Measurements from ENCODE around the gene PITX3. TPM values are rescaled to one million over a fixed set of nuclear protein-coding genes. Genes with fewer than 3 reads are reported as not detected.
"Not testable (repeated sequence)": the region's sequence is repeated elsewhere in the genome, so short reads cannot be mapped to it uniquely, and the experiment has no call there.

Gene PITX3
- total RNA-seq, 1 experiment from 2014 or later: not detected

DNA sequence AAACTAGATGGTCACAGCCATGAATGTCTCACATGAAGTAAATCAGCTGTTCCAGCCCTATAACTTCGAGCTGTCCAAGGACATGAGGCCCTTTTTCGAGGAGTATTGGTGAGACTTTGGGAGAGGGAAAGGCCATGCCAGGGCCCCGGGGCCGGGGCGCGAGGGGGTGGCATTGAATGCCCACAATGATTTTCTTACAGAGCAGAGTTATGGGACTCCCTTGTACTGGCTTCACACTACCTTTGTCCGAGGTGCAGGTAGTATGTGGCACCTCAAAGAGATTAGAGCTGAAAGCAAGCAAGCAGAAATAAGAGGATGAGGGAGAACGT, 14.8 kb downstream of the PITX3 start:
- DNase-seq (ENCODE audit: low spot score): no peak

DNA sequence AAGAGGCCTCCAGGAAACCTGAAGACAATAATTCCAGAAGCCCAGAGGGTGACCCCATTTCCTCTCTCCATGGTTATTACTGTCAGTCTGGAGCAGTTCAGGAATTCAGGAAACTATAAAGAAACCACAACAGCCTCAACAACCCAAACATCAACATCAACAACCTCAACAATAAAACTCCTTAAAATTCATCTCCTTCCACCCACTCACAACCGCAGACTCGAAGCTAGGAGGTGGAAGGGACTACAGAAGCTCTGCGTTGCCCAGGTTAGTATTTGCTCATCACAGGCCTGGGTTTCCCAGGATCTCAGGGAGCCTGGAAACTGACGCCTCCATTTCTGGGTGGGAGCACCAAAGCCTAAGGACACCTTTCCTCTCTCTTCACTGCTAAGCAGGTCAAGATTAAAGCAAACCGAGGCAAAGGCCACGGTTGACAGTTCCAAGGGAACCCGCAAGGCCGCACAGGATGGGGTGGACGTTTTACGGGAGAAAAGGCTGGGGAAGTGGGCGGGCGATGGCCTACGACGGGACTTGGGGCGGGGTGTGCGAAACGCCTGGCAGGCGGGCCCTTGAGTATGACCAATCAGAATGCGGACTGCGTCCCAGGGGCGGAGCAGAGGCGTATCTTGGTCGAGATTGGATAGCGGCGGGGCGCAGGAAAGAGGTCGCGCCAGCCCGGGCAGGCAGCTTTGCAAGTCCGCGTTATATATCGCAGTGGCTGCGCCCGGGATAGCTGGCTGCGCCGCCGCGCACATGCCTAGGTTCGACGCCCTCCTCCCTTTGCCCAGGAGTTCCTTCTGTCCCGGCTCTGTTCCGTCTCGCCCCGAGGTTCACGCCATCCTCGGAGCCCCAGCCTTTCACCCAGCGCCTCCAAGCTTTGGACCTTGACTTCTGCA, 15.4 kb downstream of the PITX3 start, which contains the start of gene ELOVL3:
Gene ELOVL3 (plus strand): TSS at position 654 of the 896 bp plus-strand sequence. CDS start 250 bp downstream, outside the sequence.
- DNase-seq (ENCODE audit: low spot score): peak; percentile 94

DNA sequence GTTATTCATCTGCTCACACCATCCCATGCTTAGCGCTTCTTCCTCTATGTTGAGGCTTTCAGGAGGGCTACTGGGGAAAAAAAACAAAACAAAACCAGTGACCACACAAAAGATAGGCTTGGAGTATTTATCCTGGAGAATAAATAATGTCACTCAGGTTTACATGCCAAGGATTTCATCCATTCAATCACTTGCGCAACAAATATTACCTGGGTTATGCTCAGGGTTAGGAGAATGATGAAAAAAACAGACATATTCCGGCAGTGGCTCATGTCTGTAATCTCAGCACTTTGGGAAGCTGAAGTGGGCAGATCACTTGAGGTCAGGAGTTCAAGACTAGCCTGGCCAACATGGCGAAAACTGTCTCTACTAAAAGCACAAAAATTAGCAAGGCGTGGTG, 18.5 kb downstream of the PITX3 start:
- DNase-seq (ENCODE audit: low spot score): no peak

DNA sequence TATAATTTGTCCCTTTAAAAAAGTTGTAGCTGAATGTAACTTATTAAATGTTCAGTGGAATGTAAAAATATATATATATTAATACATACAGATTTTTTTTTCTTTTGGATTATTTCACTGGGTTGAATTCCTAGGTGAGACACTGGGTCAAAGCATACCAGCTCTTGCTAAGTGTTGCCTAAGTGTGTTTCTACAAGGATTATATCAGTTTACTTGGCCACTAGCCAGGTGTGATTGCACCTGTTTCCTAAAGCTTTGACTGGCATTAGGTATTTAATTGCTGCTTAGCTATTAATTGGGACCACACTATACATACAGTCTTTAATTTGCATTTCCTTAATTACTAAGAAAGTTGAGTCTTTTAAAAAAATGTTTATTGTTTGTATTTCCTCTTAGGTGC, 20.7 kb downstream of the PITX3 start:
- no peak for DNase-seq (ENCODE audit: low spot score)

DNA sequence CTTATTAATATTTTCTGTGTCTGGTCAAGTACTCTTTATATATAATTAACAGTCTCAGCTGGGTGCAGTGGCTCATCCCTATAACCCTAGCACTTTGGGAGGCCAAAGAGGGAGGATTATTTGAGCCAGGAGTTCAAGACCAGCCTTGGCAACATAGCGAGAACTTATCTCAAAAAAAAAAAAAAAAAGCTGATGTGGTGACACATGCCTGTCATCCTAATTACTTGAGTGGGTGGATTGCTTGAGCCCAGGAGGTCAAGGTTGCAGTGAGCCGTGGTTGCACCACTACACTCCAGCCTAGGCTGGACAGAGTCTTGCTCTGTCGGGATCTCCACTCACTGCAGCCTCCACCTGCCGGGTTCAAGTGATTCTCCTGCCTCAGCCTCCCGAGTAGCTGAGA, 21.9 kb downstream of the PITX3 start:
- DNase-seq (ENCODE audit: low spot score): no peak

DNA sequence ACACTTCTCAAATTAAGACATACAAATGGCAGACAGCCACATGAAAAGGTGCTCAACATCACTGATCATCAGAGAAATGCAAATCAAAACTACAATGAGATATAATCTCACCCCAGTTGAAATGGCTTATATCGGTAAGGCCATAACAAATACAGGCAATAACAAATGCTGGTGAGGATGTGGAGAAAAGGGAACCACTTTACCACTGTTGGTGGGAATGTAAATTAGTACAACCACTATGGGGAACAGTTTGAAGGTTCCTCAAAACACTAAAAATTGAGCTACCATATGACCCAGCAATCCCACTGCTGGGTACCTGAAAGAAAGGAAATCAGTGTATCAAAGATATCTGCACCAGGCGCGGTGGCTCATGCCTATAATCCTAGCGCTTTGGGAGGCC, 27.7 kb downstream of the PITX3 start:
- not testable (repeated sequence) for DNase-seq (ENCODE audit: low spot score)

DNA sequence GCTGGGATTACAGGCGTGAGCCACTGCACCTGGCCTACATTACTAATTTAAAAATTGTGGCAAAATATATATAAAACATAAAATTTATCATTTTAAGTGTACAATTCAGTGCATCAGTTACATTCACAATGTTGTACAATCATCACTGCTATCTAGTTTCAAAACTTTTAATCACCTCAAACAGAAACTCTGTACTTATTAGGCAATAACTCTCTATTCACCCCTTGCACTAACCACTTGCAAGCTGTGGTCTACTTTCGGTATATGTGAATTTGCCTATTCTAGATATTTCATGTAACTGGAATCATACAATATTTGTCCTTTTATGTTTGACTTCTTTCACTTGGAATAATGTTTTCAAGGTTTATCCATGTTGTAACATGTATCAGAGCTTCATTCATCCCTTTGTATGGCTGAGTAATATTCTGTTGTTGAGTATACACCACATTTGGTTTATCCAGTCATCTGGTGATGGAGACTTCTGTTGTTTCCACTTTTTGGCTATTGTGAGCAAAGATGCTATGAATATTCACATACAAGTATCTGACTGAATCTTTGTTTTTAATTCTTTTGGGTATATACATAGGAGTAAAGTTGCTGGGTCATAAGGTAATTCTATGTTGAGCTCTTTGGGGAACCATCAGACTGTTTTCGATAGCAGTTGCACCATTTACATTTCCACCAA, 29.6 kb downstream of the PITX3 start:
- no peak for DNase-seq (ENCODE audit: low spot score)

DNA sequence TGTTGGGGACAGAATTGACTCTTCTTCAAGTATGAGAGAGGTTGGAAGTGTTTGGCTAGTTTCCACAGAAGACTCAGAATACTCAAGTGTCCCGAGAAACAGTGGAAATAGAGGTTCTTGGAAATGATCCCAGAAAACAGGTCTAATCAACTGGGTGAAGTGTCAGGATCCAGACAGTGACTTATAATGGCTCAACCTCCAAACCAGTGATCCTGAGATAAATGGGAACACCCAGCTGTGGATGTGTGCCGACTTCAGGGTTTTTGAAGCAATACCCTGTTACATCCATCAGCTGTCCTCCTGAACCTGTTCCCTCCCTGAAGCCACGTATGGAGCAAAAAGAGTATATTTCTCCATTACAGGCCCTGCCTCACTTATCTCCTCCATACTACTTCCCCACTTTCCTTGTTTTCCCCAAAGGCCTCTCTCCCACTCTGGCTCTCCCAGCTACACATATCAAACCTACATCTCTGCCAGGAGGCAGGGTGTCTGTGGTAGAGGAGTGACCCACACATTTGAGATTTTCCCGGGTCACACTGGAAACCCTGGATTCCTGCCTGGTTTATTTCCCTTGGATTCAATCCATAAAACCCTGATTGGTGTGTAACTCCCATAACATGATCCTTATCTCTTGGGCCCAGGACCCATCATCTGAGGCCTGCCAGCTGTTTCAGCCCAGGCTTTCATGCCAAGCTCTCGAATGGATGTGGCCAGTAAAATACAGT, 32.8 kb downstream of the PITX3 start:
- DNase-seq (ENCODE audit: low spot score): no peak

DNA sequence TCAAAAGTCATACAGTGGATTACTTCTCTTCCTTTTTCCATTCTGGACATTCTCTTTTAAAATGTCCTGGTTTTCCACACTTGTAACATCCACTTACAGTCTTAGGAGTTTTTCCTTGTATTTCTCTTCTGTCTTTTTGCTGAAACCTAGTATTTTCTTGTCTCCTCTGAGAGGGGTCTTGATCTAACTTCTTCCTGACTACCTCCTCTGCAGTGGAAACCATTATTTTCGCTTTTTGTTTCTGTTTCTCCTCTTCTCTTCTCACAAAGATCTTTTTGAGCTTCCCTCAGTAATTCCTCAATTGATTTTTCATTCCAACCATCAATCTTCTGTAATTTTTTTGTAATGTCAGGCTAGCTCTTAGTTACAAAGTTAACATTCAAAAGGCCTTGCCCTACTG, 38.9 kb downstream of the PITX3 start:
- no peak for DNase-seq (ENCODE audit: low spot score)

DNA sequence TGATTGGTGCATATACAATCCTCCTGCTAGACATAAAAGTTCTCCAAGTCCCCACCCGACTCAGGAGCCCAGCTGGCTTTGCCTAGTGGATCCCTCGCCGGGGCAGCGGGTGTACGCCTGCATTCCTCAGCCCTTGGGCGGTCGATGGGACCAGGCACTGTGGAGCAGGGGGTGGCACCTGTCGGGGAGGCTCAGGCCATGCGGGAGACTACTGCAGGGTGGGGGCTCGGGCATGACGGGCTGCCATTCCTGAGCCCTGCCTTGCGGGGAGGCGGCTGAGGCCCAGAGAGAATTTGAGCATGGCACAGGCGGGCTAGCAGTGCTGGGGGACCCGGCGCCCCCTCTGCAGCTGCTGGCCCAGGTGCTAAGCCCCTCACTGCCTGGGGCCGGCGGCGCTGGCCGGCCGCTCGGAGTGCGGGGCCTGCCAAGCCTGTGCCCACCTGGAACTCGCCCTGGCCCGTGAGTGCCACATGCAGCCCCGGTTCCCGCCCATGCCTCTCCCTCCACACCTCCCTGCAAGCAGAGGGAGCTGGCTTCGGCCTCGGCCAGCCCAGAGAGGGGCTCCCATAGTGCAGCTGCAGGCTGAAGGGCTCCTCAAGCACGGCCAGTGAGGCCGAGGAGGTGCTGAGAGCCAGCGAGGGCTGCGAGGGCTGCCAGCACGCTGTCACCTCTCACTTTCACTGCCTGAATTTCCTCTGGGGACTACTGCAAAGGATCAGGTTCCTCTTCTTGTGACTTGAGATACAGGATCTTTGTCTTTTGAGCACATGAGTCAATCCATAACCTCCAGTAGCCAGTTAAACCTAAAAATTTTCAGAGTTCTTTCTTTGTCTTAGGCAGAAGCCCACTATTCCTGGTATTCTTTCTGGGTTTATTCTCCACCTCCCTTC, 40.3 kb downstream of the PITX3 start:
- DNase-seq (ENCODE audit: low spot score): no peak

DNA sequence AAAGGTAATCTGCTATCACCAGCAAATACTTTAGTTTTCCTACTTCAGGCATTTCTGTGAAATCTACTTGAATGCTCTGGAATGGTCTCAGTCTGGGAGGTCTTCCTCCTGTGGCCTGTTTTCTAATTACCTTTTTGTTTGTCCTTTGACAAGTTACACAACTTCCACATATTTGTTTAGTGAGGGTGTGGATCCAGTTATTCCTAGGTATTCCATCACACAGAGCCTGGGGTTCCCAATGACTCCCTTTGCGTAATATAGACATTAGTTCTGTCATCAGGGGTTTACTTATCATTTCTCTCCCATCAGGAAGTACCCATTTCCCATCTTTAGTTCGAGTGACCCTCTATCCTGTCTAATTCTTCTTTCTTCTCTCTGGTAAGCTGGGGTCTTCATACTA, 43.3 kb downstream of the PITX3 start:
- DNase-seq (ENCODE audit: low spot score): no peak

DNA sequence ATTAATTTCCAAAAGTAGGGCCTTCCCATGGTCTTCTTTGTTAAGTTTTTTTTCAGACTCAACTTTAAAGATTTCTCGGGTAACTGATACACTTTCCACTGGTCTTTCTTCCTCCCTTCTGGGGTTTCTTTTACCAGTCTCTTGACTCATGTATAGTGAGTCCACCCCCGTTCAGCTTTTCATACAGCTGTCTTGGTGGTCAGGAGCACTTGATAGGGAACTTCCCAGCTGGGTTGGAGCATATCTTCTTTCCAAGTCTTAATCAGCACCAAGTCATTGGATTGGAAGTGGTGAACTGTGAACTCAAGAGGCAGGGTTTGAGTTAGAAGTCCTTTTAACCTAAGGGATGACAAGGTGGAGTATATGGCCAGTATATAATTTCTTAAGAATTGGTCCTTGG, 44.4 kb downstream of the PITX3 start:
- DNase-seq (ENCODE audit: low spot score): no peak

DNA sequence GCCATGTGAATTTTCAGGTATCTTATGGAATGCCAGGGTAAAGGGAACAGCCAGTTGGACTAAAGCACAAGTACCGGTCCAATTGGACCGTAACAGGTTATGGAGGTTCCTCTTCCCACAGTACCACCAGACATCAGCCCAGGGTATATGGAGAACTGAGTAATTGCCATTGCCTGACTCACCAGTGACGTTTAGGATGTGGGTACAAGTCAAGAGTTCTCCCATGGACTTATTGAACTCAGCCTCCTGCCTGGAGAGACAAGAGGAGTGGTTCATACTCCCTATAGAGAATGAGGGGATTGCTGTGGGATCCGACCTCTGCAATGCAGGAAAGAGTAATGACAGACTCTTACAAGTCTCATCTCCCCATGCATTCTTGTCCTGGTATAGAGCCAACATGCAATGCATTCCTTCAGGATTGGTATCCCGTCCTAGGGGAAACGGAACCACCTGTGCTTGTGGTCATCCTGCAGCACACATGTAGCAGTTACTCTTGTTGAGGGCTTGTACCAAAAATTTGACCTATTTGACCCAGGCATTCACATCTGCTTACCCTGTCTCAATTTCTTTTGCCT, 45.9 kb downstream of the PITX3 start:
- no peak for DNase-seq (ENCODE audit: low spot score)

DNA sequence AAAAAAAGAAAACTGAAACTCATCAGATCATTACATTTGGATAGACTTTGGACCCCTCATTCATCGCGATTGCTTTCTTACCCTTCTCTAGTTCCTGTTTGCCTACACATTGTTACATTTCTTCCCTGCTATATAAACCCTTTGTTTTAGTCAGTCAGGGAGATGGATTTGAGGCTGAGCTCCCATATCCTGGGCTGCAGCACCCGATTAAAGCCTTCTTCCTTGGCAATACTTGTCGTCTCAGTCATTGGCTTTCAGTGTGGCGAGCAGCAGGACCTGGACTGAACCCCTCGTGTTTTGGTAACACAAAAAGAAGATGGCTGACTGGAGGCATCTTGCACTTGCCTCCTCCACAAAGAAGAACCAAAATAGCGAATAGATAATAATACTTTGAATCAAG, 49.4 kb downstream of the PITX3 start:
- DNase-seq (ENCODE audit: low spot score): no peak

DNA sequence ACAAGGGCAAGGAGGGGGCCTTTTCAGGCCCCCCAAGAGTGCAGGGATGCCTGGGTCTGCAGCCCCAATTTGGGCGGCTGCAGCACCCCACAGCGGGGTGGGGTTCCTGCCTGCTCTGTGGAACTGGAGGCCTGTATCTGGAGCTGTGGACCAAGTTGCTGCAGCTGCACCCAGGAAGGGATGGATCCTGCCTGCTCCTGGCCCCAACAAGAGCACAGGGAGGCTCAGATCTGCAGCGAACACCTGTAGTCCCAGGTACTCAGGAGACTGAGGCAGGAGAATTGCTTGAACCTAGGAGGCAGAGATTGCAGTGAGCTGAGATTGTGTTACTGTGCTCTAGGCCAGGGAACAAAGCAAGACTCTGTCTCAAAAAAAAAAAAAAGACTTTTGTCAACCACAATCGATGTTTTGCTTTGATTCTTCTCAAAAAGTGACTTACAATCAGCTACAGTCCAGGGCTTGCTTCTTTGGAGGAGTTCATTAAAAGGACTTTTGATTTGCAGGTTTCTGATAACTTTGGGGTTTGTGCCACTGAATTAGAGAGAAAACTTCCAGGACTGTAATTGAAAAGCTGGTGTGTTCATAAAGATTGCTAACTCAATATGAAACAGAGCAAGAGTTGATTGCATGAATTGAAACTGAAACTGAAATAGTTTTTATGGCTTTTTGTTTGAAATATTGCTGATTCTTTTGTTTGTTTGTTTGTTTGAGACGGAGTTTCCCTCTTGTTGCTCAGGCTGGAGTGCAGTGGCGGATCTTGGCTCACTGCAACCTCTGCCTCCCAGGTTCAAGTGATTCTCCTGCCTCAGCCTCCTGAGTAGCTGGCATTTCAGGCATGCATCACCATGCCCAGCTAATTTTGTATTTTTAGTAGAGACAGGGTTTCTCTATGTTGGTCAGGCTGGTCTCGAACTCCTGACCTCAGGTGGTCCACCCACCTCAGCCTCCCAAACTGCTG, 52.1 kb downstream of the PITX3 start:
- not testable (repeated sequence) for DNase-seq (ENCODE audit: low spot score)

DNA sequence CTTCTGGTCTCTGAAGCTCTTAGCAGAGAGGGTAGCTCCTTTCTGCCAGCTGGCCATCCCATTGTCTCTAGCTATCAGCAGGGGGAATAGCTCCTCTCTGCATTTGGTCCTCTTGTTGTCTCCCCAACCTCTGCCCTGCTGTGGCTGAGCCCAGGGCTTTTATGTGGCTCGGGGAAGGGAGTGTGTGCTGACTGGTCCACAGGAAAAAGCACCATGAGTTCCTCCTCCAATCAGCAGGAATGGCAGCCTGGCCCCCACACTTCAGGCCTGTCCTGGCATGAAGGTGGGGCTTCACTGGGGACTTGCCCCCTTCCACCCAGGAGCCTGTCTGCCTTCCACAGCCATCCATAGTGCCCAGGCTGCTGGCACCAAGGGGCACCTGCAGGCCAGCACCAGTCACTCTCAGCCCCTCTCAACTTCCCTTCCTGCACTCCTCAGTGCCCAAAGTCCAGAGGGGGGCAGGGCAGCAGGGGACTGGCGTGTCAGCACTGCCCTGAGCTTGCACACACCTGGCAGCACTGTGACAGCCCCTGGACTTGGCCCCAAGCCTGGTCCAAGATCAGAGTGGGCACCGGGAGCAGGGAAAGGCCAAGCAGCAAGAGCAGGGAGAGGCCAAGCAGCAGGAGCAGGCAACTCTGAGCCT, 52.9 kb downstream of the PITX3 start:
- no peak for DNase-seq (ENCODE audit: low spot score)

DNA sequence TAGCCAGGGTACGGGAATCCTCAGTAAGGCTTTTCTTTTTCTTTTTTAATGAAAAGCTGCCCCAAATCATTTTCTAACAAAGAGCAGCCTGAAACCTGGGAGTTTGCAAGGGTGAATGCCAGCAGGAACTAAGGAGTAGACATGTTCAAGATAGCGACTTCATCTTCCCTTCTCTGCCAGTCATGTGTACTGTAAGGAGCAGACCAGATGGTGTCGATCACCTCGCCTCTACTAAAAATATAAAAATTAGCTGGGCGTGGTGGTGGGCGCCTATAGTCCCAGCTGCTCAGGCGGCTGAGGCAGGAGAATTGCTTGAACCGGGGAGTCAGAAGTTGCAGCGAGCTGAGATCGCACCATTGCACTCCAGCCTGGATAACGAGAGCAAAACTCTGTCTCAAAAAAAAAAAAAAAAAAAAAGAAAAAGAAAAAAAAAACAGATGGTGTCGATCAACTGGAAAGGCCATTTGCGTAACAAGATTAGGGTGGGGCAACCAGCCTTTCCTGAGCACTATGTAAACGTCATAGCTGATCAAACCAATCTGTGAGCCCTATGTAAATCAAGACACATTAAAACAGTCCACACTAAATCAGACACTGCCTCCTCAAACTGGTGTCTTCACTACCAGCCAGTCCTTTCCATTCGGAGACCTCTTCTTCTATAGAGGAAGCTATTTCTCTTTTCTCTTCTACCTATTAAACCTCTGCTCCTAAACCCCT, 55.3 kb downstream of the PITX3 start:
- no peak for DNase-seq (ENCODE audit: low spot score)

DNA sequence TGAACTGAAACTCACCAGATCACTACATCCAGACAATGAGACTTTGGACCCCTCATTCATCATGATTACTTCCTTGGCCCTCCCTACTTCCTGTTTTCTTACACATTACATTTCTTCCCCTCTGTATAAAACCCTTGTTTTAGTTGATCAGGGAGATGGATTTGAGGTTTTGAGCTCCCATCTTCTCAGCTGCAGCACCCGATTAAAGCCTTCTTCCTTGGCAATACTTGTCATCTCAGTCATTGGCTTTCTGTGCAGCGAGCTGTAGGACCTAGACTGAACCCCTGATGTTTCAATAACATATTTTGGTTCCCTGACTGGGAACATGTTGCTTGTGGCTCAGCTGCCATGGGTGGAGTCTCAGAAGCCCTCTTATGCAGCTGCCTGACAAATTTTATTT, 56.0 kb downstream of the PITX3 start:
- no peak for DNase-seq (ENCODE audit: low spot score)

DNA sequence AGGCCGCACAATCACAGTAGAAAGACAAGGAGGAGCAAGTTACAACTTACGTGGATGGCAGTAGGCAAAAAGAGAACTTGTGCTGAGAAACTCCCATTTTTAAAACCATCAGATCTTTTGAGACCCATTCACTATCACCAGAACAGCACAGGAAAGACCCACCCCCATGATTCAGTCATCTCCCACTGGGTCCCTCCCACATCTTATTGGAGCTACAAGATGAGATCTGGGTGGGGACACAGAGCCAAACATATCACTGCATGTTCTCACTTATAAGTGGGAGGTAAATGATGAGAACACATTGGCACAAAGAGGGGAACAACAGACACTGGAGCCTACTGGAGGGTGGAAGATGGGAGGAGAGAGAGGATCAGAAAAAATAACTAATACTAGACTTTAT, 56.7 kb downstream of the PITX3 start:
- DNase-seq (ENCODE audit: low spot score): no peak

Measured in HT-29 (cell line).